Lower leg skin (tissue), 3 donors: ENCODE data around the gene UNC5C.

ENCODE experiments used
- POLR2A ChIP-seq, 2 donors: fragments of 450-650 bp; IDR thresholded peaks; one replicate each; pipeline ENCODE4 v1.6.1; 2016 to 2017; ENCODE audit warnings: antibody characterized with exemption in 2 of 2, mild to moderate bottlenecking in 1 of 2, moderate library complexity in 1 of 2
- TF ChIP-seq, protein P1 (sequence below), 3 donors: fragments of 450-650 bp; IDR thresholded peaks; one replicate each; pipeline ENCODE4 v1.5.1; 2016; ENCODE audit warnings: antibody characterized with exemption in 3 of 3, mild to moderate bottlenecking in 3 of 3, moderate library complexity in 2 of 3

DNA sequence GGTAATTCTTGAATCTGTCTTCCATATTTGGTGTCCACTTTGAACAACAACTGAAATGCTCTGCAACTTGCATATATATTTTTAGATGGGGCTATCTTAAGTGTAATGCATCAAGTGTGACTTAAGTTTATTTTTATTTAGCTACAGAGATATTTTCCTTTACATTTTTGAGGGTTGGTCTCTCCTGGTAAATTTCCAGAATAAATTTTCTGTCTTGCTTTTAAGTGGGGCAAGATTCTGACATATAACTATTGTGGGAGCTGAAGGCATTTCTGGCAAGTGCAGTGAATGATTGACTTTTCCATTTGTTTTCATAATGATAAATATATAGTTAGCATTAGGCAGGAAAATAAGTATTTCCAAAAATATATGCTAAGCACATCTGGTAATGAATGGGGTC is 18.8 kb downstream of the UNC5C start:
- TF ChIP-seq, protein P1, sequence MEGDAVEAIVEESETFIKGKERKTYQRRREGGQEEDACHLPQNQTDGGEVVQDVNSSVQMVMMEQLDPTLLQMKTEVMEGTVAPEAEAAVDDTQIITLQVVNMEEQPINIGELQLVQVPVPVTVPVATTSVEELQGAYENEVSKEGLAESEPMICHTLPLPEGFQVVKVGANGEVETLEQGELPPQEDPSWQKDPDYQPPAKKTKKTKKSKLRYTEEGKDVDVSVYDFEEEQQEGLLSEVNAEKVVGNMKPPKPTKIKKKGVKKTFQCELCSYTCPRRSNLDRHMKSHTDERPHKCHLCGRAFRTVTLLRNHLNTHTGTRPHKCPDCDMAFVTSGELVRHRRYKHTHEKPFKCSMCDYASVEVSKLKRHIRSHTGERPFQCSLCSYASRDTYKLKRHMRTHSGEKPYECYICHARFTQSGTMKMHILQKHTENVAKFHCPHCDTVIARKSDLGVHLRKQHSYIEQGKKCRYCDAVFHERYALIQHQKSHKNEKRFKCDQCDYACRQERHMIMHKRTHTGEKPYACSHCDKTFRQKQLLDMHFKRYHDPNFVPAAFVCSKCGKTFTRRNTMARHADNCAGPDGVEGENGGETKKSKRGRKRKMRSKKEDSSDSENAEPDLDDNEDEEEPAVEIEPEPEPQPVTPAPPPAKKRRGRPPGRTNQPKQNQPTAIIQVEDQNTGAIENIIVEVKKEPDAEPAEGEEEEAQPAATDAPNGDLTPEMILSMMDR (IDR thresholded peaks at IDR 0.05): no peak
- no peak for TF ChIP-seq POLR2A (IDR thresholded peaks at IDR 0.05)
